PC-9 (cell line): ENCODE measurements around the gene DIDO1. TPM values are rescaled to one million over a fixed set of nuclear protein-coding genes. Genes with fewer than 3 reads are reported as not detected.

Experiments used
- BruUV-seq: library from RNA; stranded (reverse); fragments of 400-500 nt; replicated peaks from 2 replicates; lab custom pipeline; 2021; lab: Mats Ljungman, UMichigan
- CTCF ChIA-PET: fragments of 300-600 bp; sonication (Branson Sonifier 250); formaldehyde crosslinking; loops from one replicate; lab custom pipeline; 2022; ENCODE audit warnings: antibody characterized with exemption; lab: Charles Lee
- POLR2A ChIA-PET: fragments of 300-600 bp; sonication (Branson Sonifier 250); formaldehyde crosslinking; loops from one replicate; lab custom pipeline; 2022; ENCODE audit warnings: antibody characterized with exemption; ENCODE audit not compliant: unreplicated experiment; lab: Charles Lee
- DNase-seq, 2 experiments: peaks; one replicate each; pipeline versions ENCODE4 v3.0.0 to v3.0.0-alpha.2; 2015 to 2022; ENCODE audit warnings: mixed read lengths in 1 of 2
- H2AFZ ChIP-seq: fragments of 200-600 bp; sonication (generic); 2 replicates; pipeline ENCODE4 v1.8.1; 2017; ENCODE audit warnings: antibody characterized with exemption
- H3F3A ChIP-seq: fragments of 200-600 bp; sonication (generic); 2 replicates; pipeline ENCODE4 v1.8.1; 2017; ENCODE audit warnings: antibody characterized with exemption, mild to moderate bottlenecking, low read depth; ENCODE audit not compliant: insufficient read depth
- H3K27ac ChIP-seq: fragments of 200-600 bp; sonication (generic); 2 replicates; pipeline ENCODE4 v1.6.1; 2016; ENCODE audit warnings: mixed run types
- H3K27me3 ChIP-seq: fragments of 200-600 bp; sonication (generic); 2 replicates; pipeline ENCODE4 v1.6.1; 2016; ENCODE audit warnings: low read depth, mixed run types; ENCODE audit not compliant: insufficient read depth
- H3K36me3 ChIP-seq: fragments of 200-600 bp; sonication (generic); 2 replicates; pipeline ENCODE4 v1.6.1; 2016; ENCODE audit warnings: low read depth, mixed run types
- H3K4me1 ChIP-seq: fragments of 200-600 bp; sonication (generic); replicated peaks from 2 replicates; pipeline ENCODE4 v1.6.1; 2016; ENCODE audit warnings: mixed run types; ENCODE audit not compliant: insufficient read depth
- H3K4me2 ChIP-seq: fragments of 200-600 bp; sonication (generic); 2 replicates; pipeline ENCODE4 v1.6.1; 2017; ENCODE audit warnings: mixed run types
- H3K4me3 ChIP-seq: fragments of 200-600 bp; sonication (generic); 2 replicates; pipeline ENCODE4 v1.6.1; 2016; ENCODE audit warnings: mixed run types
- H3K79me2 ChIP-seq: fragments of 200-600 bp; sonication (generic); 2 replicates; pipeline ENCODE4 v1.6.1; 2017; ENCODE audit warnings: low read depth, mixed run types
- H3K9me2 ChIP-seq: fragments of 200-600 bp; sonication (generic); 2 replicates; pipeline ENCODE4 v1.8.1; 2017; ENCODE audit warnings: mild to moderate bottlenecking; ENCODE audit not compliant: insufficient read depth
- H3K9me3 ChIP-seq: fragments of 200-600 bp; sonication (generic); 2 replicates; pipeline ENCODE4 v1.8.1; 2016; ENCODE audit warnings: low read depth; ENCODE audit not compliant: insufficient read depth
- H4K20me1 ChIP-seq: fragments of 200-600 bp; sonication (generic); 2 replicates; pipeline ENCODE4 v1.8.1; 2017; ENCODE audit not compliant: insufficient read depth
- EZH2 ChIP-seq: fragments of 200-600 bp; sonication (generic); IDR thresholded peaks from 2 replicates; pipeline ENCODE4 v1.8.0; 2017; ENCODE audit warnings: antibody characterized with exemption, low read depth
- intact Hi-C: fragments of 100-400 bp; cut with micrococcal nuclease; formaldehyde crosslinking; loops from one replicate; pipeline ENCODE4 v1.10.0; 2022; ENCODE audit not compliant: unreplicated experiment
- total RNA-seq: library from RNA; stranded (reverse); gene quantifications from 2 replicates; pipeline ENCODE4 v1.2.3, GENCODE V29; 2021
- TF ChIP-seq, protein P1 (sequence below): fragments of 200-600 bp; sonication (generic); conservative IDR thresholded peaks from 2 replicates; pipeline ENCODE4 v1.6.1; 2017; ENCODE audit warnings: mixed run types, antibody characterized with exemption, mild to moderate bottlenecking, moderate library complexity

Gene DIDO1
- total RNA-seq, 1 experiment from 2014 or later = 61.4 TPM

DNA sequence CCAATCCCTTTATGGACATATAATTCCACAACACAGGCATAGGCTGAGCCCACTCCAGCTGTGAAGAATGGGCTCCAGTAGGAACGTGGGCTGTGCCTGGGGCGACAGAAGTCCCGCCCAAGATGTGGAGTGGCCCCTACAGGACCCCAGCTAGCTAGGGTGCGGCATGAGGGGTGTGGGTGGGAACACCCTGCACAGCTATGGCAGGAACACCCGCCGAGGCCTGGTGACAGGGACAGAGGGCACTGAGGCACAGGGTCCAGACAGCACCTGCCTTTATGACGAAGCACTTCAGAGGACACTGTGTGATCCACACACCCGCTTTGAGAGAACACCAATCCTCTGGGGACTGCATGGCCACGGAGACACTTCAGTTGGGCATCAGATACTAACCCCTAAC is 36.4 kb downstream of the DIDO1 start:
- Histone ChIP-seq H3K4me1 (no peaks in the 10 kb centered on the region), H3K79me2 (no peaks in the 10 kb centered on the region), H3K27me3 (no peaks in the 10 kb centered on the region), H4K20me1 (peaks cover 13% of the 10 kb centered on the region), H3K27ac (no peak overlapping the region), H3K9me3 (no peaks in the 10 kb centered on the region), H3K36me3 (peaks cover 40% of the 10 kb centered on the region), H2AFZ (no peak overlapping the region), H3F3A (peaks cover 35% of the 10 kb centered on the region), H3K4me3 (no peak overlapping the region), H3K4me2 (no peak overlapping the region), H3K9me2 (no peaks in the 10 kb centered on the region)
- ChIA-PET POLR2A (no interaction called here), CTCF (no interaction called here)
- intact Hi-C loops = no loop called here
- TF ChIP-seq EZH2 = no peak
- TF ChIP-seq, protein P1, sequence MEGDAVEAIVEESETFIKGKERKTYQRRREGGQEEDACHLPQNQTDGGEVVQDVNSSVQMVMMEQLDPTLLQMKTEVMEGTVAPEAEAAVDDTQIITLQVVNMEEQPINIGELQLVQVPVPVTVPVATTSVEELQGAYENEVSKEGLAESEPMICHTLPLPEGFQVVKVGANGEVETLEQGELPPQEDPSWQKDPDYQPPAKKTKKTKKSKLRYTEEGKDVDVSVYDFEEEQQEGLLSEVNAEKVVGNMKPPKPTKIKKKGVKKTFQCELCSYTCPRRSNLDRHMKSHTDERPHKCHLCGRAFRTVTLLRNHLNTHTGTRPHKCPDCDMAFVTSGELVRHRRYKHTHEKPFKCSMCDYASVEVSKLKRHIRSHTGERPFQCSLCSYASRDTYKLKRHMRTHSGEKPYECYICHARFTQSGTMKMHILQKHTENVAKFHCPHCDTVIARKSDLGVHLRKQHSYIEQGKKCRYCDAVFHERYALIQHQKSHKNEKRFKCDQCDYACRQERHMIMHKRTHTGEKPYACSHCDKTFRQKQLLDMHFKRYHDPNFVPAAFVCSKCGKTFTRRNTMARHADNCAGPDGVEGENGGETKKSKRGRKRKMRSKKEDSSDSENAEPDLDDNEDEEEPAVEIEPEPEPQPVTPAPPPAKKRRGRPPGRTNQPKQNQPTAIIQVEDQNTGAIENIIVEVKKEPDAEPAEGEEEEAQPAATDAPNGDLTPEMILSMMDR = no peak
- no peak for DNase-seq
- BruUV-seq = no TSS peak

GRCh38 chr20:62889411-62889810 is 36.9 kb downstream of the DIDO1 start:
- Histone ChIP-seq H3F3A (peaks cover 33% of the 10 kb centered on the region), H3K79me2 (no peaks in the 10 kb centered on the region), H3K9me3 (no peaks in the 10 kb centered on the region), H3K4me1 (no peaks in the 10 kb centered on the region), H3K36me3 (peaks cover 40% of the 10 kb centered on the region), H2AFZ (no peak overlapping the region), H3K4me2 (no peak overlapping the region), H4K20me1 (peaks cover 13% of the 10 kb centered on the region), H3K9me2 (no peaks in the 10 kb centered on the region), H3K27ac (no peak overlapping the region), H3K27me3 (no peaks in the 10 kb centered on the region), H3K4me3 (no peak overlapping the region)
- no TSS peak for BruUV-seq
- intact Hi-C loops = no loop called here
- TF ChIP-seq EZH2 = no peak
- TF ChIP-seq, protein P1 = no peak
- CTCF ChIA-PET = no interaction called here
- DNase-seq = no peak
- POLR2A ChIA-PET = no interaction called here

- TF ChIP-seq, protein P1 = no peak
- TF ChIP-seq EZH2 = no peak
- no peaks in the 10 kb centered on the region for H3K79me2 ChIP-seq
- H3K4me1 ChIP-seq = no peaks in the 10 kb centered on the region
- peaks cover 37% of the 10 kb centered on the region for H3K36me3 ChIP-seq
- DNase-seq = no peak
- H4K20me1 ChIP-seq = peaks cover 13% of the 10 kb centered on the region
- H3K4me2 ChIP-seq = no peak overlapping the region
- no peaks in the 10 kb centered on the region for H3K27me3 ChIP-seq
- intact Hi-C loops = no loop called here
- H3K4me3 ChIP-seq = no peak overlapping the region
- H3K9me3 ChIP-seq = no peaks in the 10 kb centered on the region
- BruUV-seq = no TSS peak
- H3K27ac ChIP-seq = no peak overlapping the region
- ChIA-PET CTCF (no interaction called here), POLR2A (interaction anchor here (0.7 kb wide), 1 partner anchor 276 kb away, joined by 4 read pairs; no protein-coding TSS in a partner anchor)
- peaks cover 33% of the 10 kb centered on the region for H3F3A ChIP-seq
- H3K9me2 ChIP-seq = no peaks in the 10 kb centered on the region
- no peak overlapping the region for H2AFZ ChIP-seq
Observed at GRCh38 chr20:62888910-62889309, 37.4 kb downstream of the DIDO1 start.
